ENCODE results near the gene HOXA11. TPM values are rescaled to one million over a fixed set of nuclear protein-coding genes. Genes with fewer than 3 reads are reported as not detected.

HOXA11 gene
- total RNA-seq, 1 donor from 2014 or later: not detected

GRCh38 chr7:27158436-27159265, 26.4 kb downstream of the HOXA11 start:
- no peak for DNase-seq (ENCODE audit: low spot score)

DNA sequence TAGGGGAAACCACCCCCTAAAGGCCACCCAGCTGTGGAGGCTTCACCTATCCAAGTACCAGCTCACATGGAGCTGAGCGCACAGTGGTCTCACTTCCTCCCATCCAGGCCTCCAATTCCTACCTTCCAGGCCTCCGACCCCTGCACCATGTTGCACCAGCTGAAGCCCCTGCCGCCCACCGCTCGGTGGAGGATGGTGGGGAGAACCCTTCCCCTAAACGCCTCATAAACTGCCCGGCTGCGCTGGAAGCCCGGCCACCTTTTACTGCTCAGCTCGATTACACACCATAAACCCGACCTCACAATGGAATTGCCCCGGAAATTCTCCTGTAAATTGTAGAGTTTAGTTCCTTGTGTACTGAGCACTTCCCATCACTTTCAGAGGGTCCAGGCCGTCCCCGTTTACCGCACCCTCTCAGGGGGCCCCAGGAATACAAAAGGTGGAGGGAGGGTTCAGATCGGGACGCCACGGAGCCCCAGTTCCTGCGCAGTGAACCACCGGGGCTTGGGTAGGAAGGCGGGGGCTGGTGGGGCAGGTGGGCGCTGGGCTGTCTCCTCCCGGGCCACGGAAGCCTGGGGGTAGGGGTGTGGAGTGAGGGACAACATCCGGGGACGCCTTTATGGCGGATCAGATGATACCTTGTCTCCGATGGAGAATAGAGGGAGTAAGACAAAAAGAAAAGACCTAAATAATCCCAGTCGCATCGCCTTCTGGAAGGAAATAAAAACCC, 27.2 kb downstream of the HOXA11 start:
- DNase-seq (ENCODE audit: low spot score): no peak

DNA sequence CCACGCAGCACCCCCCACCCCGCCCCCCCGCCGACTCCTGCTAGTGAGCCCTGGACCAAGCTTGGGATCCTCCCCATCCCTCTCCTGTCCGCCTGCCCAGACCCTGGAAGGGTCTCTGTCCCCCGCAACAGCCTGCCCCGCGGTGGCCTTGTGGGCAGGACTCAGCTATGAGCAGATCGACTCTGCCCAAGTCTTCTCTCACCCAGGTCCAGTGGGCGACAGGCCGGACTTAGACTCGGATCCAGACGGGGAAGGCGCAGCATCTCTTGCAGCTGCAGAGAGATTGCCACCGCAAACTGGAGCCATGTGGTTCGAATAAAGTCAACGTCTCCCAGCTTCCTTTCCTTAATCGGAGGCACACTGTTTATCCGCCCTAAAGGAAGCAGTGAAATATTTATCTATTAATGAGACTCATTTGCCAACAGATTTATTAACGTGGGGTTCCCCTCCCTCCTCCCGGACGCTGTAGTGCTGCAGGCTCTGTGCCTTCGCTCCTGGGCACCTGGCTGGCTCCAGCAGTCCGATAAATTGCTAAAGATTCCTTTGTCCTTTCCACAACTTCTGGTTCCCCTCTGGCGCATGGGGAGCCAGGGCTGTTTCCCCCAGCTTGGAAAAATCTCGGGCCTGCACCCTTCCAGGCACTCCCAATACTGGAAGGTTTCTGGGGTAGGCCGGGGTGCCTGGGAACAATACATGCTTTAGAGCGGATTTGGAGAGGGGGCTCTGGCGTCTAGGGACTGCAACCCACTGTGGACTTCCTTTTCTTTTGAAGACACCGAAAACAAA, 27.9 kb downstream of the HOXA11 start:
- DNase-seq (ENCODE audit: low spot score): no peak

GRCh38 chr7:27156508-27156898, 28.5 kb downstream of the HOXA11 start, which contains the start of gene HOXA7:
Gene HOXA7 (minus strand): TSS chr7:27156675. CDS start chr7:27156545, 130 bp downstream.
- DNase-seq (ENCODE audit: low spot score): no peak

- no peak for DNase-seq (ENCODE audit: low spot score)
Measured at GRCh38 chr7:27155816-27156507, 29.1 kb downstream of the HOXA11 start.

GRCh38 chr7:27154901-27155815, 29.9 kb downstream of the HOXA11 start:
- DNase-seq (ENCODE audit: low spot score): no peak

DNA sequence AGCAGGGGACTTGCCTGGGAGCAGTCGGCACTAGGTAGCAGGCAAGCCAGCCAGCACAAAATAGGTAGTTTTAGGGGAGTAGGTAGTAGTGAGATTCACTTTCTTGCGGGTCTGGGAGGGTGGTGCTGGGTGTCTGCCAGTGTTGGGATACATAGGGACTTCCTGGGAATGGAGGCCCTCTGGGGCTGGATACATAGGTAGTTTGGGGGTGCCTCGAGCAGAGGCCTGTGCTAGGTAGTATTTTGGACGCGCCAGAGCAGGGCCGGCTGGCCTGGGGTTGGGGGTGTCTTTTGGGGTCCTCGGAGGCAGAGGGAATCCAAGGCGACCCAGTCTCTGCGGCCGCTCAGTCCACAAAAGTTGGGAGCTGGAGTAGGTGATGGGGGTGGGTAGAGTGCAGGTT, 30.7 kb downstream of the HOXA11 start:
- no peak for DNase-seq (ENCODE audit: low spot score)

DNA sequence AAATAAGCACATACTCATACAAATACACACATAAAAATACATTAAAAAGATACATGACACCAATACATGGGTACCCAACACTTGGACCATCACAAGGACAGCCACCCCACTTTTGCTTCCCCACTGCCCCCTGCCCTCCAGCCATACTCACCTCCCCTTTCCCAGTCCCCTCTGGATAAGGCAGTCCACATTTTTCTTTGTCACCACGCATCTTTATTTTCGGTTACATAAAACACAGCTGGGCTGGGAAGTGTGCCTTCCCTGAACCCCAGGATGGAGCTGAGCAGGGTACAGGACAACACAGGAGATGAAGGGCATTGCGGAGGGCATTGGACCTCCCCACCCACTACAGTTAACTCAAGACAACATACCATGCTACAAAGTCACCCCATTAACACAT, 31.5 kb downstream of the HOXA11 start:
- no peak for DNase-seq (ENCODE audit: low spot score)

DNA sequence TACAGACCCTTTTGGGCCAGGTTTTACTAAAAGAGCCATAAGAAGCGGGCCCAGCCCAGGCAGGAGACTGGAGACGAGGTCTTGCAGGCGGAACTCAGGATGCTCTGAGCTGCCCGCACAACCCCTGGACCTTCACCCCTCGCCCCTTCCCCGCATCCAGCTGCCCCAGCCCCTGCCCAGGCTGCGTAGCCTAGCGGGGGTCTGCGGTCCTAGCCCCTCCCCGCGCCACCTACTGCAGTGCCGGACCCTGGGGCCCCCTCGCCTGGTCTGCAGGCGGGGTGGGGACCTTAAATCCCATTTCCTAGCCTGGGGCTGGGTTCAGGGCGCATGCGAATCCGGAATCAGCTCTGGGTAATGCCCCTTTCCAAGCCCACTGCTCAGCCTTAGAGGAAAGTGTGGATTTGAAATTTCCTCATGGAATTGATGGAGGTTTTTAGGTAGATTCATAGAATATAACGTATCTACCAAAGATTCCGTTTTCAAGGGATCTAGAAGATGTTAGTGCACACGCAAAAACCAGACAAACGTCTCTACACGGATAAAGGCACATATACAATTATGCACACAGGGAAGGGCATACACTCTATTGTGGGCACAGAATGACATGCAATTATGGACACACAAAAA, 32.1 kb downstream of the HOXA11 start:
- no peak for DNase-seq (ENCODE audit: low spot score)

DNA sequence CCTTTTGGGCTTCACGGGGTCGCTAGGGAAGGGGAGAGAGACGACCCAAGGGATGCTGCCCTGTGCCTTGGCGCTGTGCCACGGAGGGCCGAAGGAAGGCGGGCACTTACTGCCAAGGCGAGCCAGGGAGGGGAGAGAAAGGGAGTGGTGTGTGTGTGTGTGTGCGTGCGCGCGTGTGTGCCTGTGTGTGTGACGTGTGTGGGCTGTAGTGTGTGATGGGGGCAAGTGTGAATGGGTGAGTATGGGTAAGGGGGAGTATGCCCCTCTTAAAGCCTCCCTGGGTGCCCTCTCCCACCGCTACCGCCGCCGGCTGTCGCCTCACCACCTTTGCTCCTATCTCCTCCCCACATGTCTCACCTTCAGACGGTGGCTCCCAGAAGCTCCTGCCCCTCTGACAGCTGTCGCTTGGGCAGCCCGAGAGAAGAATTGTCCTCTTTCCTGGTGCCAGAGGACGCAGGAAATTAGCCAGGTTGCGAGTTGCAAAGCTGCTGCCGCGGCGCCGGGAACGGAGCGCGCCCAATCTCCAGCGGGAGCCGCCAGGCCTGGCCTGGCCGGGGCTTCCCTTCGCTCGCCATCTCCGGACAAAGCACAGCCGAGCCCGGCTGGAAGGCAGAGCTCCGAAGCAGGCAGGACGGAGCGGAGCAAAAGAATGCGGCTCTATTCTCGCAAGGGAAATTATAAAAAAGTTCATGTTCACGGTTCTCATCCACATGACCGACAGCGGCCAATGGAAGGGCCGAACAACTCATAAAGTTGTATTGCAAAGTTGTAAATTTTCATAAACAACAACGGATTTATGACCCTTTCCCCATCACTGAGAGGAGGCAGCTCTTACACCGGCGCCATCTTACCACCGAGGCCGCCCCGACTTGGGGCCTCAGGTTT, 32.9 kb downstream of the HOXA11 start, which contains the start of gene HOXA3:
Gene HOXA3, minus strand, starts transcription at position 653 of the 885 bp plus-strand sequence. CDS start 41,943 bp downstream, outside the sequence.
- DNase-seq (ENCODE audit: low spot score): no peak

DNA sequence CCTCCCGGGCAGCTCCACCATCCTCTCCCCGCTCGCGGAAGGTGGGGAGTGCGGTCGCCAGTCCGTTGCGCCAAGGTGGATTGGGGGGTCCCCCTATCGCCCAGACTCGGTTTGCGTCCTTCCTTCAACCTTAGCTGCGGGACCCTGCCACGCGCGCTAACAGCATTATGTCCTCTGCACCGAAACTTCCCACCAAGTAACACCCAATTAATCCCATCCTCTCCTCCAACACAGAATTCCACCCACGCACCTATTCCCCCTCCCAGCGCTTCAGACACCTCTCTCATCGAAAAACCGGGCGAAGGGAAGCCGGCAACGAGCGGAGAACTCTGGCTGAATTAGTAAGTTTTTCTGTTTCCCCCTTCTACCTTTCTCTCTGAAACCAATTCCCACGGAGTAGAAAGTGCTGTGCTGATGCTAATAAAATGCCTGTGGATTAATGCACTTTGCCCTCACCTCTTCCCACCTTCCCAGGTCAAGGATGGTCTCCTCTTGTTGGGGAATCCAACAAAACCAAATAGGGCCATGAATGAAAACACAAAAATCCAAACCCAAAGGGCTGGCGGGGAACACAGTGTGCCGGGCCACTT, 33.6 kb downstream of the HOXA11 start:
- DNase-seq (ENCODE audit: low spot score): no peak

- peak; percentile 56 for DNase-seq (ENCODE audit: low spot score)
Measured at GRCh38 chr7:27150568-27151340, 34.3 kb downstream of the HOXA11 start.

DNA sequence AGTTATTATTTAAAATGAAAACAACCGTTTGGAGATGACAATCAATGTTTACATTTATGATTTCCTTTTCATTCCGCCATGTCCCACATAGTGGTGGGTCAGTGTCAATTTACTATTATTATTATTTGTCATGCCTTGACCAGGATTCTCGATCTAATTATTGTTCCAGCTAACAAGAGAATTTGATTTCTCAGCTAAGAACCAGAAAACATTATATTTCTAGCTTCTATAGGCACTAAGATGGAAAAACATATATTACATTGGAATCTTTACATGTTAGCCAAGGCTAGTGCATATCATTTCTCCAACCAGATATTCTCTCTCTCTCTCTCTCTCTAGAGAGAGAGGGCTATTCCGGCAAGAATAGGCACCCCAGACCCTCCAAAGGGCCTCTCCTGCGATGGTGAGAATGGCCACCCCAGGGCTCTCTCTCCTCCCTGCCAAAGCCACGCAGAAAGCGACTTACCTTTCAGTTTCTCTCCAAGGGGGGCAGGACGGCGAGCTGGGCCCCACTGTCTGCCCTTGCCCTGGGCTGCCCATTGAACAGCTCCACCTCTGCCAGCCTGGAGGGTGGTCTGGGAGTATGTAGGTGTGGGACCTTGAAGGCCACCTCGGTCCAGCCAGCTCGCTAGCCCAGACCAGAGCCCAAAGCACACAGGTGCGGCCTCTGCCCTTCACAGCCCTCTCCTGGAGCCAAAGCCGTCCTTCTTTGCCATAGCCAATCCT, 35.0 kb downstream of the HOXA11 start:
- DNase-seq (ENCODE audit: low spot score): no peak

GRCh38 chr7:27148756-27149641, 36.0 kb downstream of the HOXA11 start:
- no peak for DNase-seq (ENCODE audit: low spot score)

GRCh38 chr7:27148031-27148755, 36.8 kb downstream of the HOXA11 start:
- no peak for DNase-seq (ENCODE audit: low spot score)

Measured in mucosa of gallbladder (tissue), 1 donor.